CD8-positive, alpha-beta memory T cell (primary cell): Measurements from ENCODE around the gene ST6GAL1. TPM values are rescaled to one million over a fixed set of nuclear protein-coding genes. Genes with fewer than 3 reads are reported as not detected.

Experiments used
- CTCF ChIA-PET: fragments of 350-600 bp; sonication (Branson Sonifier 250); formaldehyde crosslinking; loops from one replicate; lab custom pipeline; 2021; ENCODE audit warnings: antibody characterized with exemption; lab: Charles Lee
- POLR2A ChIA-PET: fragments of 350-600 bp; sonication (Branson Sonifier 250); formaldehyde crosslinking; loops from one replicate; lab custom pipeline; 2021; ENCODE audit warnings: antibody characterized with exemption; lab: Charles Lee
- DNase-seq, 5 donors: peaks; one replicate each; pipeline versions ENCODE4 v3.0.0 to v3.0.0-alpha.2; 2020 to 2022; ENCODE audit warnings: mixed read lengths in 1 of 5
- H3K27ac ChIP-seq: one replicate; pipeline ENCODE4 v1.7.0; 2013; ENCODE audit warnings: low read depth, mild to moderate bottlenecking, low read length, moderate library complexity
- H3K27me3 ChIP-seq: 2 replicates; pipeline ENCODE4 v1.7.0; 2013; ENCODE audit warnings: low read length, mild to moderate bottlenecking; ENCODE audit not compliant: insufficient read depth, poor library complexity, severe bottlenecking
- H3K36me3 ChIP-seq: 2 replicates; pipeline ENCODE4 v1.7.0; 2013; ENCODE audit warnings: mild to moderate bottlenecking, low read length, moderate library complexity; ENCODE audit not compliant: insufficient read depth
- H3K4me1 ChIP-seq: 2 replicates; pipeline ENCODE4 v1.7.0; 2013; ENCODE audit warnings: mild to moderate bottlenecking, low read length, moderate library complexity; ENCODE audit not compliant: insufficient read depth
- H3K4me3 ChIP-seq: 2 replicates; pipeline ENCODE4 v1.7.0; 2013; ENCODE audit warnings: mild to moderate bottlenecking, low read length
- H3K9me3 ChIP-seq: 2 replicates; pipeline ENCODE4 v1.7.0; 2013; ENCODE audit warnings: mild to moderate bottlenecking, low read length
- H3K27ac Mint-ChIP-seq, 8 donors: one replicate each; pipeline ENCODE4 v1.8.0; 2020 to 2021; ENCODE audit warnings: mixed read lengths in 8 of 8, mild to moderate bottlenecking in 6 of 8, inconsistent platforms in 3 of 8, moderate library complexity in 3 of 8
- H3K27me3 Mint-ChIP-seq, 2 donors: one replicate each; pipeline ENCODE4 v1.8.0; 2020 to 2021; ENCODE audit warnings: mixed read lengths in 2 of 2, mild to moderate bottlenecking in 1 of 2, moderate library complexity in 1 of 2
- H3K36me3 Mint-ChIP-seq, 3 donors: one replicate each; pipeline ENCODE4 v1.8.0; 2020 to 2021; ENCODE audit warnings: mixed read lengths in 3 of 3, inconsistent platforms in 1 of 3, mild to moderate bottlenecking in 1 of 3
- H3K4me1 Mint-ChIP-seq, 3 donors: one replicate each; pipeline ENCODE4 v1.8.0; 2020 to 2021; ENCODE audit warnings: mixed read lengths in 3 of 3, inconsistent platforms in 1 of 3, mild to moderate bottlenecking in 1 of 3
- H3K4me3 Mint-ChIP-seq, 7 donors: one replicate each; pipeline ENCODE4 v1.8.0; 2020 to 2021; ENCODE audit warnings: mixed read lengths in 7 of 7, mild to moderate bottlenecking in 6 of 7, moderate library complexity in 4 of 7, inconsistent platforms in 2 of 7
- H3K9me3 Mint-ChIP-seq, 5 donors: one replicate each; pipeline ENCODE4 v1.8.0; 2020 to 2022; ENCODE audit warnings: mixed read lengths in 5 of 5, mild to moderate bottlenecking in 3 of 5, moderate library complexity in 2 of 5, inconsistent platforms in 1 of 5
- polyA plus RNA-seq: library from polyadenylated mRNA; unstranded; fragments of 300-500 nt; fragmentation: Illumina TruSeq; gene quantifications from one replicate; pipeline ENCODE4 v1.2.3, GENCODE V29; 2021
- total RNA-seq, 2 experiments: library from RNA; stranded (reverse); gene quantifications; one replicate each; pipeline ENCODE4 v1.2.3, GENCODE V29; 2021

ST6GAL1 gene
- total and polyA plus RNA-seq, 3 experiments from 2014 or later = 96.8 to 139 (median 108) TPM

DNA sequence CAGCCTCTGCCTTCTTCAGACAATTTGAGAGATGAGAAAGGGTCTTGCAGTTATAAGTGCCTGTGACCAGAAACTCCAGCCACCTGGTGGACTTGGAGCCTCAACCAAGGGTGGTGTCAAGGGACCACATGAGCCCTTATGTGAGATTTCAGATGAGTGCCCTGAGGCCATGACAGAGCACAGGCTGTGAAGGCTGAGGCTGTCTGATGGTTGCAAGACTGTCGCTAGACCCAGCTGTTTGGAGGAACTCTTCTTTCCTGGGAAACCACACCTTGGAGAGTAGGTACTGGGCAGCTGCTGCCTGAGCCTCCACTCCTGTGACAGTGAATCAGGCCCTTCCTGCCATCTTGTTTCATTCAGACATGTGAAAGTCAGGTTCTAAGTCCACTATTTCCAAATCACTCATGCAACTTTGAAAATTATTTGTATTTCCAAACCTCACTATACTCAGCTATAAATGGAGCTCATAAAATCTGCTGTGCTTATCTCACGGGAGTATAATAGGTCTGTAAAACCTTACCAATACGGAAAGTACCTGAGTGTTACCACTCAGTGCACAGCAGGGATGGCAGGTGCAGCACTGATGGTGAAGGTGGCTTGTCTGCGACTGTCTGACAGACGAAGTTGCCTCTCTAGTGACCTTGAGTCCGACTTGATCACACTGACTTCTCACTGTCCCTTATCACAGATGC is 109.5 kb downstream of the ST6GAL1 start:
- ChIA-PET CTCF (interaction anchor here (0.9 to 2.6 kb wide), 2 partner anchors 23 to 190 kb away, joined by 3 to 10 read pairs; no protein-coding TSS in a partner anchor), POLR2A (interaction anchor here (2.0 to 2.8 kb wide), 2 partner anchors 12 to 14 kb away, joined by 10 to 15 read pairs; no protein-coding TSS in a partner anchor)
- H3K27ac ChIP-seq = no peak overlapping the region
- peaks cover 37% of the 10 kb centered on the region for H3K36me3 ChIP-seq
- peak overlapping the region in 1 of 7 donors; percentile 10 for H3K4me3 Mint-ChIP-seq
- peak overlapping the region; percentile 15 to 95 (median 76) for H3K27ac Mint-ChIP-seq
- H3K9me3 Mint-ChIP-seq = peaks cover 0 to 9% (median 3%) of the 10 kb centered on the region in 5 donors
- DNase-seq = no peak
- H3K36me3 Mint-ChIP-seq = peaks cover 34 to 69% (median 40%) of the 10 kb centered on the region in 3 donors
- H3K27me3 ChIP-seq = no peaks in the 10 kb centered on the region
- H3K4me1 Mint-ChIP-seq = peaks cover 60 to 81% (median 77%) of the 10 kb centered on the region in 3 donors
- no peaks in the 10 kb centered on the region for H3K9me3 ChIP-seq
- no peaks in the 10 kb centered on the region for H3K27me3 Mint-ChIP-seq
- peaks cover 68% of the 10 kb centered on the region for H3K4me1 ChIP-seq
- H3K4me3 ChIP-seq = no peak overlapping the region

DNA sequence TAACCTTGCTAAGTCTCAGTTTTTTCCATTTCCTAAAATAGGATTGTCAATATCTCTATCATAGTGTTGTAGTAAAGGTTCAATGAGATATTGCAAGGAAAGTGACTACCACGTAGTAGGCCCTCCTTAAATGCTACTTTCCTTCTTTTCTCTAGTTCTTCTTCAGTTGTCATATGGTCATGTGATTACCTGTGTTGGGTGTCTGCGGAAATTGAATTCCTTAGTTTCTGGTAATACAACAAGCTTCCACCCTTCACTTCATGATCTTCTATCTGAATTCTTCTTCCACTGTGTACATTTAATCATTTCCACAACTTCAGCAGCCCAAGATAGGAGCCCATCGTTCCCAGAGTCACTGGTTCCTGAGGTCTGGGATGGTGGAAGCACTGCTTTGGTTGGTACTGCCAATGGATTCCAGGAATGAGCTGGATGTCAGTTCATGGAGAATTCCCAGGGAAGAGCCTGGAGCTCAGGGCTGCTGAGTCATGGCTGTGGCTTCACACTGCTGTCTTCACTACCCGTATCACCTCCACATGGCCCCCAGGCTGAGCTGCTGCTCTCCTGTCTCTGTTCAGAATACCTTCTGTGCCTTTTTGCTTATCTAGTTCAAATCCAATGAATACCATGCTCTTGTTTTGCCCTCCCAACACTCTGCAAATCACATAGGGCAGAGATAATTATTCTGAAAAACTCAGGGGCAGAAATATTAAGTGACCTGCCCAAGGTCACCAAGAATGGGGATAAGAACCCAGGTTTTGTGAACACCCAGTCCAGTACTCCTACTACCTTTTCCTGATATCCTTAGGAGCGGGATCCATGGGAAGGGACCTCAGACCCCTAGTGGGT is 110.4 kb downstream of the ST6GAL1 start:
- peaks cover 44% of the 10 kb centered on the region for H3K36me3 ChIP-seq
- peak overlapping the region; percentile 65 for H3K27ac ChIP-seq
- CTCF ChIA-PET = interaction anchor here (1.1 to 2.6 kb wide), 5 partner anchors 10 to 191 kb away, joined by 3 to 15 read pairs (median 9); no protein-coding TSS in a partner anchor
- H3K36me3 Mint-ChIP-seq = peaks cover 31 to 70% (median 34%) of the 10 kb centered on the region in 3 donors
- peaks cover 77% of the 10 kb centered on the region for H3K4me1 ChIP-seq
- peak overlapping the region in 5 of 7 donors; percentile 6 to 48 (median 23) for H3K4me3 Mint-ChIP-seq
- peak overlapping the region; percentile 71 to 95 (median 84) for H3K27ac Mint-ChIP-seq
- H3K4me3 ChIP-seq = peak overlapping the region; percentile 37
- POLR2A ChIA-PET = interaction anchor here (1.1 to 2.8 kb wide), 5 partner anchors 8 to 258 kb away, joined by 3 to 15 read pairs (median 5); no protein-coding TSS in a partner anchor
- no peak for DNase-seq
- no peaks in the 10 kb centered on the region for H3K27me3 Mint-ChIP-seq
- H3K9me3 ChIP-seq = no peaks in the 10 kb centered on the region
- H3K27me3 ChIP-seq = no peaks in the 10 kb centered on the region
- peaks cover 0 to 3% (median 0%) of the 10 kb centered on the region in 5 donors for H3K9me3 Mint-ChIP-seq
- peaks cover 64 to 81% (median 77%) of the 10 kb centered on the region in 3 donors for H3K4me1 Mint-ChIP-seq

- H3K4me3 Mint-ChIP-seq = peak overlapping the region; percentile 19 to 74 (median 68)
- CTCF ChIA-PET = interaction anchor here (1.1 to 2.6 kb wide), 5 partner anchors 11 to 192 kb away, joined by 3 to 15 read pairs (median 9); no protein-coding TSS in a partner anchor
Observed at GRCh38 chr3:187041362-187042307, 111.3 kb downstream of the ST6GAL1 start.

DNA sequence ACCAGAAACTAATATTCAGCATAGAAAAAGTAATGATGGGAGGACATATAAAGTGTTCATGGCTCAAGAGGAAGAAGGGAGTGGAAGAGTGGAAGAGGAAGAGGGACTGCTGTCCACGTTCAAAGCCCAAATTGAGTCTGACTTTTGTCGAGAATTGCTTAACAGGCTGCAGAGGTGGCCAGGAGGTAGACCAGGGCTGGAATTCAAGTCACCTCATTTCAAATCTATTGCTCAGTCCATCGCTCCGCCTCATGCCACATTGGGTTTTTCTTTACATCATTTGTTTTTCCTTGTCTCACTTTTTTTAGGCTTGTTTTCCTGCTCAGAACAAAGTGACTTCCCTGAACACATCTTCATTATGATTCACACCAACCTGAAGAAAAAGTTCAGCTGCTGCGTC is 112.0 kb downstream of the ST6GAL1 start:
- peak overlapping the region in 6 of 7 donors; percentile 53 to 74 (median 70) for H3K4me3 Mint-ChIP-seq
- no peaks in the 10 kb centered on the region for H3K27me3 Mint-ChIP-seq
- no peaks in the 10 kb centered on the region for H3K9me3 Mint-ChIP-seq
- POLR2A ChIA-PET = interaction anchor here (2.8 kb wide), 1 partner anchor 14 kb away, joined by 15 read pairs; no protein-coding TSS in a partner anchor
- H3K4me1 Mint-ChIP-seq = peaks cover 75 to 89% (median 87%) of the 10 kb centered on the region in 3 donors
- Histone ChIP-seq H3K27me3 (no peaks in the 10 kb centered on the region), H3K4me1 (peaks cover 90% of the 10 kb centered on the region), H3K9me3 (no peaks in the 10 kb centered on the region), H3K4me3 (no peak overlapping the region), H3K27ac (no peak overlapping the region), H3K36me3 (peaks cover 44% of the 10 kb centered on the region)
- CTCF ChIA-PET = interaction anchor here (1.3 to 2.2 kb wide), 3 partner anchors 12 to 74 kb away, joined by 3 to 15 read pairs (median 9); no protein-coding TSS in a partner anchor
- no peak for DNase-seq
- peaks cover 35 to 82% (median 41%) of the 10 kb centered on the region in 3 donors for H3K36me3 Mint-ChIP-seq
- peak overlapping the region; percentile 84 to 98 (median 94) for H3K27ac Mint-ChIP-seq

More at GRCh38 chr3:187041362-187042307, 111.3 kb downstream of the ST6GAL1 start:
- H3K4me1 Mint-ChIP-seq = peaks cover 71 to 84% (median 83%) of the 10 kb centered on the region in 3 donors
- H3K27me3 Mint-ChIP-seq = no peaks in the 10 kb centered on the region
- H3K36me3 Mint-ChIP-seq = peaks cover 35 to 79% (median 41%) of the 10 kb centered on the region in 3 donors
- DNase-seq = peak in 4 of 5 donors; percentile 21 to 69 (median 58)
- no peaks in the 10 kb centered on the region for H3K9me3 Mint-ChIP-seq
- Histone ChIP-seq H3K27ac (peak overlapping the region; percentile 65), H3K4me1 (peaks cover 86% of the 10 kb centered on the region), H3K4me3 (peak overlapping the region; percentile 37), H3K9me3 (no peaks in the 10 kb centered on the region), H3K27me3 (no peaks in the 10 kb centered on the region), H3K36me3 (peaks cover 44% of the 10 kb centered on the region)
- peak overlapping the region; percentile 84 to 98 (median 94) for H3K27ac Mint-ChIP-seq
- POLR2A ChIA-PET = interaction anchor here (0.6 to 2.8 kb wide), 6 partner anchors 9 to 259 kb away, joined by 3 to 15 read pairs (median 4); no protein-coding TSS in a partner anchor

- no peak overlapping the region for H3K4me3 ChIP-seq
- POLR2A ChIA-PET = interaction anchor here (0.7 kb wide), 1 partner anchor 15 kb away, joined by 3 read pairs; no protein-coding TSS in a partner anchor
- H3K27ac Mint-ChIP-seq = peak overlapping the region; percentile 52 to 98 (median 92)
Observed at GRCh38 chr3:187042874-187043458, 112.6 kb downstream of the ST6GAL1 start.

GRCh38 chr3:187044206-187044605 is 113.9 kb downstream of the ST6GAL1 start:
- H3K36me3 Mint-ChIP-seq = peaks cover 34 to 85% (median 42%) of the 10 kb centered on the region in 3 donors
- Histone ChIP-seq H3K27me3 (no peaks in the 10 kb centered on the region), H3K9me3 (no peaks in the 10 kb centered on the region), H3K4me3 (no peak overlapping the region), H3K36me3 (peaks cover 44% of the 10 kb centered on the region), H3K27ac (no peak overlapping the region), H3K4me1 (peaks cover 89% of the 10 kb centered on the region)
- peak overlapping the region in 6 of 7 donors; percentile 1 to 43 (median 26) for H3K4me3 Mint-ChIP-seq
- POLR2A ChIA-PET = interaction anchor here (1.1 kb wide), 1 partner anchor 16 kb away, joined by 4 read pairs; no protein-coding TSS in a partner anchor
- DNase-seq = no peak
- H3K27me3 Mint-ChIP-seq = no peaks in the 10 kb centered on the region
- no peaks in the 10 kb centered on the region for H3K9me3 Mint-ChIP-seq
- peaks cover 77 to 93% (median 92%) of the 10 kb centered on the region in 3 donors for H3K4me1 Mint-ChIP-seq
- peak overlapping the region; percentile 45 to 94 (median 76) for H3K27ac Mint-ChIP-seq
- CTCF ChIA-PET = interaction anchor here (1.0 kb wide), 3 partner anchors 10 to 72 kb away, joined by 3 to 5 read pairs (median 4); no protein-coding TSS in a partner anchor

More at GRCh38 chr3:187042874-187043458, 112.6 kb downstream of the ST6GAL1 start:
- Mint-ChIP-seq H3K4me3 (peak overlapping the region in 4 of 7 donors; percentile 20 to 68 (median 36)), H3K9me3 (no peaks in the 10 kb centered on the region), H3K36me3 (peaks cover 35 to 86% (median 43%) of the 10 kb centered on the region in 3 donors), H3K27me3 (no peaks in the 10 kb centered on the region), H3K4me1 (peaks cover 77 to 94% (median 91%) of the 10 kb centered on the region in 3 donors)
- CTCF ChIA-PET = interaction anchor here (2.2 kb wide), 1 partner anchor 12 kb away, joined by 9 read pairs; no protein-coding TSS in a partner anchor
- H3K4me1 ChIP-seq = peaks cover 91% of the 10 kb centered on the region
- peaks cover 44% of the 10 kb centered on the region for H3K36me3 ChIP-seq
- no peaks in the 10 kb centered on the region for H3K9me3 ChIP-seq
- H3K27ac ChIP-seq = no peak overlapping the region
- H3K27me3 ChIP-seq = no peaks in the 10 kb centered on the region
- DNase-seq = no peak
